K562 (cell line): ENCODE measurements around the gene ZMIZ1. TPM values are rescaled to one million over a fixed set of nuclear protein-coding genes. Genes with fewer than 3 reads are reported as not detected.

Experiments
- CXXC5 ChIP-seq: fragments of 250-450 bp; sonication (Bioruptor Pico); IDR thresholded peaks from 2 replicates; pipeline ENCODE4 v1.8.0; 2022; ENCODE audit warnings: inconsistent platforms, mild to moderate bottlenecking, moderate library complexity
- FOXJ2 ChIP-seq: fragments of 200-800 bp; sonication (Bioruptor generic); IDR thresholded peaks from 2 replicates; pipeline ENCODE4 v1.6.1; 2016; ENCODE audit warnings: missing genetic modification characterization, missing compliant biosample characterization
- FOXK2 ChIP-seq, 2 experiments: fragments of 450-650 bp; IDR thresholded peaks in 1 of 2; conservative IDR thresholded peaks in 1 of 2; 2 replicates each; pipeline ENCODE4 v1.6.1; 2016; ENCODE audit warnings: low read depth in 2 of 2, mild to moderate bottlenecking in 1 of 2
- HNRNPH1 ChIP-seq: fragments of 200-400 bp; formaldehyde crosslinking; optimal IDR thresholded peaks from 2 replicates; pipeline ENCODE3; 2017; ENCODE audit warnings: low read depth, mild to moderate bottlenecking, low read length, moderate library complexity
- ILF3 ChIP-seq: fragments of 450-650 bp; IDR thresholded peaks from 2 replicates; pipeline ENCODE4 v1.6.1; 2018; ENCODE audit warnings: antibody characterized with exemption, mild to moderate bottlenecking, moderate library complexity, borderline replicate concordance
- MCM2 ChIP-seq: fragments of 450-650 bp; IDR thresholded peaks from 2 replicates; pipeline ENCODE4 v1.6.1; 2017; ENCODE audit warnings: low read depth, mild to moderate bottlenecking
- NFIC ChIP-seq: fragments of 450-650 bp; IDR thresholded peaks from 2 replicates; pipeline ENCODE4 v1.6.1; 2017; ENCODE audit warnings: mild to moderate bottlenecking, inconsistent platforms
- NR2C2 ChIP-seq, 2 experiments: fragments of 200-800 bp in 1 of 2; sonication (Bioruptor generic) in 1 of 2; sonication (generic) in 1 of 2; formaldehyde crosslinking in 1 of 2; IDR thresholded peaks; 2 replicates each; pipeline versions ENCODE4 v1.6.1 to v1.8.0; 2016 to 2022; ENCODE audit warnings: mild to moderate bottlenecking in 1 of 2, missing compliant biosample characterization in 1 of 2, missing genetic modification characterization in 1 of 2, missing genetic modification reagents in 1 of 2
- NR4A1 ChIP-seq, 2 experiments: fragments of 250-450 bp in 1 of 2; fragments of 450-650 bp in 1 of 2; sonication (Bioruptor Pico) in 1 of 2; IDR thresholded peaks; 2 replicates each; pipeline versions ENCODE4 v1.4.0 to v1.6.1; 2016 to 2020; ENCODE audit warnings: mild to moderate bottlenecking in 2 of 2, missing compliant biosample characterization in 1 of 2, missing genetic modification characterization in 1 of 2, moderate library complexity in 1 of 2
- POLR2H ChIP-seq: IDR thresholded peaks from 2 replicates; pipeline ENCODE4 v1.6.1; 2016; ENCODE audit warnings: missing genetic modification characterization, low read depth, mild to moderate bottlenecking, control low read depth, missing compliant biosample characterization, moderate library complexity
- PTBP1 ChIP-seq: fragments of 200-400 bp; formaldehyde crosslinking; IDR thresholded peaks from 2 replicates; pipeline ENCODE4 v1.6.1; 2017; ENCODE audit warnings: low read depth, low read length
- RBM34 ChIP-seq: fragments of 200-400 bp; formaldehyde crosslinking; IDR thresholded peaks from 2 replicates; pipeline ENCODE4 v1.6.1; 2018; ENCODE audit warnings: low read length, borderline replicate concordance; ENCODE audit not compliant: insufficient read depth
- SPI1 ChIP-seq: IDR thresholded peaks from 2 replicates; pipeline ENCODE4 v1.6.1; 2011; ENCODE audit warnings: low read depth, low read length, control low read depth, borderline replicate concordance
- SRSF1 ChIP-seq: fragments of 200-400 bp; formaldehyde crosslinking; IDR thresholded peaks from 2 replicates; pipeline ENCODE4 v1.6.1; 2017; ENCODE audit warnings: mild to moderate bottlenecking, low read depth, low read length, moderate library complexity
- TCF3 ChIP-seq: sonication (generic); formaldehyde crosslinking; IDR thresholded peaks from 2 replicates; pipeline ENCODE4 v1.4.0; 2020; ENCODE audit warnings: mild to moderate bottlenecking, missing genetic modification reagents
- TRIM28 ChIP-seq: fragments of 450-650 bp; IDR thresholded peaks from 2 replicates; pipeline ENCODE4 v1.6.1; 2017
- ZNF778 ChIP-seq: fragments of 450-650 bp; formaldehyde crosslinking; IDR thresholded peaks from 2 replicates; pipeline ENCODE4 v1.4.0; 2020; ENCODE audit warnings: mild to moderate bottlenecking, moderate library complexity
- polyA plus RNA-seq, 8 experiments: library from polyadenylated mRNA; depleted of rRNA in 4 of 8; stranded (reverse) in 5 of 8; unstranded in 3 of 8; fragments of >200 nt; fragmentation: Nextera tagmentation in 2 of 8; fragmentation: Illumina TruSeq in 1 of 8; extraction: Ambion mirVana in 2 of 8; extraction: Trizol in 1 of 8; gene quantifications; 2 replicates each; pipeline versions ENCODE4 v1.2.1 to v1.2.3, GENCODE V29; 2011 to 2014; ENCODE audit warnings: inconsistent platforms in 1 of 8, missing spikeins in 1 of 8
- total RNA-seq, 7 experiments: library from RNA; depleted of rRNA in 6 of 7; stranded (reverse); fragments of >200 nt in 6 of 7; fragmentation: Illumina TruSeq in 2 of 7; extraction: Trizol in 2 of 7; gene quantifications; 2 replicates each; pipeline versions ENCODE4 v1.2.1 to v1.2.3, GENCODE V29; 2011 to 2021; ENCODE audit warnings: low replicate concordance in 1 of 7
- TF ChIP-seq, protein P1 (sequence below): fragments of 250-450 bp; sonication (Bioruptor Pico); IDR thresholded peaks from 2 replicates; pipeline ENCODE4 v1.9.0; 2021; ENCODE audit warnings: mild to moderate bottlenecking
- TF ChIP-seq, protein P2 (sequence below): sonication (generic); formaldehyde crosslinking; IDR thresholded peaks from 2 replicates; pipeline ENCODE4 v1.8.0; 2022; ENCODE audit warnings: missing genetic modification reagents, mild to moderate bottlenecking, moderate library complexity, borderline replicate concordance
- TF ChIP-seq, protein P3 (sequence below), 2 experiments: IDR thresholded peaks in 1 of 2; conservative IDR thresholded peaks in 1 of 2; 2 replicates each; pipeline ENCODE4 v1.6.1; 2016; ENCODE audit warnings: low read depth in 2 of 2, mild to moderate bottlenecking in 1 of 2, missing compliant biosample characterization in 1 of 2, missing genetic modification characterization in 1 of 2, moderate library complexity in 1 of 2

The ZMIZ1 gene
- total and polyA plus RNA-seq, 9 of the 15 experiments (the other 6 are each of a cell fraction or from before 2014, with no cell fraction given): 1.0 to 37.3 (median 4.3) TPM

DNA sequence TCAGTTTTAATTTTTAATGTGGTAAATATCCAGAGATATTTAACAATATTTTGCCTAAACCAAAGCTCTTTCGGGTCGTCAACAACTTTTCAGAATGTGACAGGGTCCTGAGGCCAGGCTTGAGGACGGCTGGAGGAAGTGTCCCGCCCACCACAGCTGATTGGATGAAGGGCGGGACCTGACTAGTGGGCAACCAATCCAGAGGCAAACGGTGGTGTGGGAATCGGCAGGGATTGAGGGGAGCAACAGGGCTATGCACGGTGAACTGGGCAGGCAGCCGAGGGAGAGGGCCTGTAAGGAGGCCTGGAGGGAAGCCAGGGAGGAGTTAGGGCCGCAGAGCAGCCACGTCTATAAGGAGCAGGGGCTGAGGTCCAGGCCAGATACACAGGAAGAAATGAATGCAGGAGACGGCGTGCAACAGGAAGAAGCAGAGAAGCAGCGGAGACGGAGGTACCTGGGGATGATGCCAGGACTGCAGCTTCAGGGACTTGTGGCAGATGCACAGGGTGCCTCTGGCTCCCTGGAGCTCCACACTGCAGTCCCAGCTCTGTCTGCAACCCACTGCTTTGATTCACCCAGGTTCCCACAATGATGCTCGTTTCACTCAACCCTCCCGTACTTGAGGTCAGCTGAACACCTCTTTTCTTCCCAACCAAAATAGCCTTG lies 46.1 kb upstream of the ZMIZ1 start (continued):
- TF ChIP-seq POLR2H (tag) (no peak), ZNF778 (CRISPR knock-in tag) (no peak), NR4A1 (CRISPR knock-in tag; IDR thresholded peaks at IDR 0.05) (no peak), NR4A1 (tag; IDR thresholded peaks at IDR 0.05) (no peak), SRSF1 (no peak), NFIC (no peak), FOXK2 (conservative IDR thresholded peaks at IDR 0.05 in 1 of 2, IDR thresholded peaks at IDR 0.05 in 1 of 2; ENCODE audit: low read depth in 2 of 2) (0 out of 4 replicates have a peak, but pooled peaks have one; percentile 22 to 31), HNRNPH1 (no peak), PTBP1 (no peak), RBM34 (no peak), TCF3 (CRISPR knock-in tag) (no peak), CXXC5 (CRISPR knock-in tag) (0 out of 2 replicates have a peak, but pooled peaks have one; percentile 11), ILF3 (no peak), NR2C2 (CRISPR knock-in tag; IDR thresholded peaks at IDR 0.05) (no peak), NR2C2 (tag; IDR thresholded peaks at IDR 0.05) (no peak), TRIM28 (no peak), MCM2 (no peak), FOXJ2 (tag) (no peak), SPI1 (peak; percentile 65; the same call in 1 of the 2 replicates)
- TF ChIP-seq, protein P1, sequence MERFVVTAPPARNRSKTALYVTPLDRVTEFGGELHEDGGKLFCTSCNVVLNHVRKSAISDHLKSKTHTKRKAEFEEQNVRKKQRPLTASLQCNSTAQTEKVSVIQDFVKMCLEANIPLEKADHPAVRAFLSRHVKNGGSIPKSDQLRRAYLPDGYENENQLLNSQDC (CRISPR knock-in tag): no peak
- TF ChIP-seq, protein P2, sequence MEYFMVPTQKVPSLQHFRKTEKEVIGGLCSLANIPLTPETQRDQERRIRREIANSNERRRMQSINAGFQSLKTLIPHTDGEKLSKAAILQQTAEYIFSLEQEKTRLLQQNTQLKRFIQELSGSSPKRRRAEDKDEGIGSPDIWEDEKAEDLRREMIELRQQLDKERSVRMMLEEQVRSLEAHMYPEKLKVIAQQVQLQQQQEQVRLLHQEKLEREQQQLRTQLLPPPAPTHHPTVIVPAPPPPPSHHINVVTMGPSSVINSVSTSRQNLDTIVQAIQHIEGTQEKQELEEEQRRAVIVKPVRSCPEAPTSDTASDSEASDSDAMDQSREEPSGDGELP (CRISPR knock-in tag): peak; percentile 72; the same call in 1 of the 2 replicates
- TF ChIP-seq, protein P3, sequence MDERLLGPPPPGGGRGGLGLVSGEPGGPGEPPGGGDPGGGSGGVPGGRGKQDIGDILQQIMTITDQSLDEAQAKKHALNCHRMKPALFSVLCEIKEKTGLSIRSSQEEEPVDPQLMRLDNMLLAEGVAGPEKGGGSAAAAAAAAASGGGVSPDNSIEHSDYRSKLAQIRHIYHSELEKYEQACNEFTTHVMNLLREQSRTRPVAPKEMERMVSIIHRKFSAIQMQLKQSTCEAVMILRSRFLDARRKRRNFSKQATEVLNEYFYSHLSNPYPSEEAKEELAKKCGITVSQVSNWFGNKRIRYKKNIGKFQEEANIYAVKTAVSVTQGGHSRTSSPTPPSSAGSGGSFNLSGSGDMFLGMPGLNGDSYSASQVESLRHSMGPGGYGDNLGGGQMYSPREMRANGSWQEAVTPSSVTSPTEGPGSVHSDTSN (CRISPR knock-in tag; IDR thresholded peaks at IDR 0.05; ENCODE audit: low read depth): no peak
- TF ChIP-seq, protein P3 (tag; conservative IDR thresholded peaks at IDR 0.05; ENCODE audit: low read depth): no peak
